HG03095 (cell line): ENCODE data around the gene CDIP1.
A peak's percentile ranks its signal among the peaks of the same experiment; 100 is the strongest.
"Not testable (repeated sequence)": the region's sequence is repeated elsewhere in the genome, so short reads cannot be mapped to it uniquely, and the experiment has no call there.

Source experiments
- ATAC-seq: cut with Tn5 transposase; IDR thresholded peaks from one replicate; pipeline ENCODE4 v1.9.1; 2021; ENCODE audit warnings: moderate library complexity; ENCODE audit not compliant: unreplicated experiment

Gene CDIP1

GRCh38 chr16:4538350-4539235, at the start of gene CDIP1:
CDIP1 (minus strand) TSS chr16:4538773; CDS start chr16:4514130, 24,643 bp downstream.
- ATAC-seq, result peak; percentile 80

GRCh38 chr16:4586291-4586690, 47.7 kb upstream of the CDIP1 start:
- no peak for ATAC-seq

GRCh38 chr16:4583906-4584305, 45.3 kb upstream of the CDIP1 start:
- ATAC-seq, result no peak

GRCh38 chr16:4580250-4580649, 41.7 kb upstream of the CDIP1 start:
- no peak for ATAC-seq

DNA sequence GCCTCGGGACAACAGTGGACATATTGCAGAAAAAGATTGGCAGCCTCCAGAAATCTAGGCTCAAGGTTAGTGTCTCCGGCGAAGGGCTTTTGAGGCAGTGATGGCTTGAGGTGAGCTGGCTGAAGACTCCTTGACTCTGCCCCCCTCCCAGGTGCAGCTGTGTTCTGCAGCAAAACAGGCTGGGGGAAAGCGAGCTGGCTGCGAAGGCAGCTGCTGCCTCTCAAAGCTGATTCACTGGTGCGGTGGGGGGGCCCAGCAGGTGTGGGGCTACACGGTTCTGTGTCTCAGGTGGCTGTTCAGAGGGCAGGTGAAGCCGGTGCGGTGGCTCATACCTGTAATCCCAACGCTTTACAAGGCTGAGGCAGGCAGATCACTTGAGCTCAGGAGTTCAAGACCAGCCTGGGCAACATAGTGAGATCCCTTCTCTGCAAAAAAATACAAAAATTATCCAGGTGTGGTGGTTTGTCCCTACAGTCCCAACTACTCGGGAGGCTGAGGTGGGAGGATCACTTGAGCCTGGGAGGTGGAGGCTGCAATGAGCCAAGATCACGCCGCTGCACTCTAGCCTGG, 40.5 kb upstream of the CDIP1 start:
- no peak for ATAC-seq

DNA sequence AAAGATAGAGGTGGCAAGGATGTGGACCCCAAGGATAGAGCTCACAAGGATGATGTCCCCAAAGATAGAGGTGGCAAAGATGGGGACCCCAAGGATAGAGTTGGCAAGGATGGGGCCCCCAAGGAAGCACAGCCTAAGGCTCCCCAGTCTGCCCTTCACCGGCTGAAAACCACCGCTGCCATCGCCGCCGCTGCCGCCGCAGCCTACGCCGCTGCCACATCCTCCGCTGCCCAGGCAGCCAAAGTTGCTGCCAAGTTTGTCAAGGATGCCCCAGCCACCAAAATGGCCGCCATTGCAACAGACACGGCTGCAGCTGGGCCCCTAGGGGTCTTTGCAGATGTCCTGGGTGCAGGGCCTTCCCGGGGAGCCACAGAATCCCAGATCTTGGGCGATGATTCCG, 37.4 kb upstream of the CDIP1 start:
- ATAC-seq, result no peak

DNA sequence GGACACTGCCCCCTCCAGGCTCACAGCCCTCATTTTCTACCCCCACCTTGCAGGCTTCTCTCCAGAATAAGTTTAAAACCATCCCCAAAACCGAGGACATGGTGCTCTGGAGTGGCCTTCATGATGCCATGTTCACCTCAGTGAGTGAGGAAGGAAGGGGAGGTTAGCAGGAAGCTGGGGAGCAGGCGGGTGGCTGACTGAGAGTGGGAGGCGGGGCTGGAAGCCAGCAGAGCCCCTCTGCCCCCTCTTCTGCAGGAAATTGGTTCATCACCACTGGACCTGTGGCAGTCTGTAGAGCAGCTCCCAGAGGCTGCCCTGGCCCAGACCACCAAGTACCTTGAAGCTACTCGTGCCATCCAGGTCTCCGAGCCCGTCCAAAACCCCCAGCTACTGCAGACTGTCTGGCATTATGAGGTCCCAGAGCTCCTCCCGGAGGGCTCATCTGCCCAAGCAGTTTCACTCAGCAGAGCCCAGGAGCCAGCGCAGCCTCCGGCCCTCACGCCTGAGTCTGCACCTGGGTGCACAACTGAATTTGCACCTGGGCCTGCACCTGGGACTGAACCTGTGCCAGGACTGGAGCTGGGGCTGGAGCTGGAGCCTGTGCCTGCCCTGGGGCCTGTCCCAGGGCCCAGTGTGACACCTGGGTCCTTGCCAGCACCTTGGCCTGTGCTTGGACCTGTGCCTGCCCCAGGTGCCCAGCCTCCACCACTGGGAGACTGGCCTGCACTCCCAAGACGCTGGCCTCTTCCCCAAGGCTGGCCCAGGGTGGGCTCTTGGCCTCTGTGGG, 36.5 kb upstream of the CDIP1 start:
- no peak for ATAC-seq

DNA sequence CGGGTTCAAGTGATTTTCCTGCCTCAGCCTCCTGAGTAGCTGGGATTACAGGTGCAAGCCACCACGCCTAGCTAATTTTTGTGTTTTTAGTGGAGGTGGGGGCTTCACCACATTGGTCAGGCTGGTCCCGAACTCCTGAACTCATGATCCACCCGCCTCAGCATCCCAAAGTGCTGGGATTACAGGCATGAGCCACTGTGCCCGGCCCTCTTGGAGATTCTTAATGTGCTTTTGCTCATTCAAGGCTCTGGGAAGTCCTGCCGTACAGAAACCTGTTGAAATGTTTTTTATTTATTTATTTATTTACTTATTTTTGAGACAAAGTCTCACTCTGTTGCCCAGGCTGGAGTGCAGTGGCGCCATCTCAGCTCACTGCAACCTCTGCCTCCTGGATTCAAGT, 35.4 kb upstream of the CDIP1 start:
- not testable (repeated sequence) for ATAC-seq

- no peak for ATAC-seq
These were observed 34.1 kb upstream of the CDIP1 start for GRCh38 chr16:4572715-4573114.

DNA sequence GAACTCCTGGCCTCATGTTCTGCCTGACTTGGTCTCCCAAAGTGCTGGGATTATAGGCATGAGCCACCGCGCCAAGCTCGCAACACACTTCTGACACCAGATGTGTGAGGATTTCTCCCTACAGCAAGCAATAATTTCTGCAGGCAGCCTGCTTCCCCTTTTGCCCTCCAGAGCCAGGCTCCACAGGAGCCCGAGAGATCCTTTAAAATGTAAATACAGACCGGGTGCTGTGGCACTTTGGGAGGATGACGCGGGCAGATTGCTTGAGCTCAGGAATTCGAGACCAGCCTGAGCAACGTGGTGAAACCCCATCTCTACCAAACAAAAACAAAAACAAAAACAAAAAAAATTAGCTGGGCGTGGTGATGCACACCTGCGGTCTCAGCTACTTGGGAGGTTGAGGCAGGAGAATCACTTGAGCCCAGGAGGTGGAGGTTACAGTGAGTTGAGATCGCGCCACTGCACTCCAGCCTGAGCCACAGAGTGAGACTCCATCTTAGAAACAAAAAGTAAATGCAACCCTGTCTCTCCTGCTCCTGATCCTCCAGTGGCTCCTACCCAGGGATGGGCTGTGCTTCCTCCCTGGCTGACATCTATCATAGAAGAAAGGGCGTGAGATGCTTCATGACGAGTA, 32.2 kb upstream of the CDIP1 start:
- no peak for ATAC-seq

DNA sequence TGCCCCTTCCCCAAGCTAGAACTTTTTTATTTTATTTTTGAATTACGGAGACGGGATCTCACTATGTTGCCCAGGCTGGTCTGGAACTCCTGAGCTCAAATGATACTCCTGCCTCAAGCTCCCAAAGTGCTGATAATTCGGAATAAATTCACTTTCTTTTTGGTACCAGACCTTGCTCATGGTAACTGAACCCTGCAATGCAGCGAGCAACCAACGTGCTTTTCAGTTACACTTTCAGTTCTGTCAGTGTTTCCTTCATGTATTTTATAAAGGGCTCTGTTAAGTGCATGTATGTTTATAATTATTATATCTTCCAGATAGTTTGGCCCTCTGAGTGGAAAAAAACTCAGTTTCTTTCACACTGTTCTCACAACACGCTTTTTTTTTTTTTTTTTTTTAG, 31.5 kb upstream of the CDIP1 start:
- ATAC-seq, result no peak

DNA sequence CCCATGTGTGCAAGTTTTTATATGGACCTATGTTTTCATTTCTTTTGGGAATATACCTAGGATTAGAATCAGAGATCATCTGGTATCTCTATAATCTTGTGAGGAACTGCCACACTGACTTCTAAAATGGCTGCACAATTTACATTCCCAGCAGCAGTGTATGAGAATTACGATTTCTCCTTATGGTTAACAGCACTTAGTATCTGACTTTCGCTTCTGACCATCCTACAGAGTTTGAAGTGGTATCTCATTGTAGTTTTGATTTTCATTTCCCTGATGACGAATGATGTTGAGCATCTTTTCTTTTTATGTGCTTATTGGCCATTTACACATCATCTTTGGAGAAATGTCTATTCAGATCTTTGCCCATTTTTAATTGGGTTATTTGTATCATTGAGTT, 27.6 kb upstream of the CDIP1 start:
- ATAC-seq, result no peak

DNA sequence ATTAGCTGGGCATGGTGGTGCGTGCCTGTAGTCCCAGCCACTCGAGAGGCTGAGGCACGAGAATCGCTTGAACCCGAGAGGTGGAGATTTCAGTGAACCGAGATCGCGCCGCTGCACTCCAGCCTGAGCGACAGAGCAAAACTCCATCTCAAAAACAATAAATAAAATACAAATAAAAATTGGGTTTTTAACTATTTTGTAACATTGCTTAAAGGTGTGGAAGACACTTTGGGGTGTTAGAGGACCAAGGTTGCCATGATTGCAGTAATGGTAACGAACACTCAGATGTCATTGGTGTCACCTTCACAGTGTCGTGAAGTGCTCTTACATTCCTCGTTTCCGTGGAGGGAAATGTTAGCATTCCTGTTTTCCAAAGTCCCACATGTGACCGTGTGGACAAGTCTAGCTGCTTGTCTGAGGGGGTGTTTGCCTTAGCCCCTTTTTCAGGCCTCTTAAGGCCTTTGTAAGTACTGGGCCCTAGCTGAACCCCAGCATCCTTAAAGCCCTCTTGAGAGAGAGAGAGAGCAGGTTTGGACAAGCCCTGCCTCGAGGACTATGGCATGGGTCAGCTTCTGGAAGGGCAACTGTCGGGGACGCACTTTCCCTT, 26.2 kb upstream of the CDIP1 start:
- ATAC-seq, result no peak

DNA sequence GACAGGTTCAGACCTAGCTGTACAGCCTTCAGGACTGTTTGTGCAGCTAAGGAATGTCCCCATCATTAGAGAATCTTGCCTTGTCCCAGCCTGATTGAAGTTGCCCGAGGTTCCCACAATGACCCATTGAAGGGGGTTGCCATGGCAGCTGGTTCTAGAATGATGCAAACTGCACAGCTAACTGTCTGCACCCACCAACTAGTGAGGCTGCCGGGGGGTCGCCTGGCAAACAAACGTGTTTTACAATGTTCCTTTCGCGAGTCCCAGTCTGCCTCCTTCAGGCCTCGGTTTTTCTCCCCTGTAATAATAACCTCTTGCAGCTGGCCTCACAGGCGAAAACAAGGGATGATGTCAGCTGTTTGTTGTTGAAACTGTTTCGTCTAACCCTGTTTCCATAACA, 23.0 kb upstream of the CDIP1 start:
- no peak for ATAC-seq

- ATAC-seq, result no peak
These were observed 19.4 kb upstream of the CDIP1 start for GRCh38 chr16:4557973-4558372.

DNA sequence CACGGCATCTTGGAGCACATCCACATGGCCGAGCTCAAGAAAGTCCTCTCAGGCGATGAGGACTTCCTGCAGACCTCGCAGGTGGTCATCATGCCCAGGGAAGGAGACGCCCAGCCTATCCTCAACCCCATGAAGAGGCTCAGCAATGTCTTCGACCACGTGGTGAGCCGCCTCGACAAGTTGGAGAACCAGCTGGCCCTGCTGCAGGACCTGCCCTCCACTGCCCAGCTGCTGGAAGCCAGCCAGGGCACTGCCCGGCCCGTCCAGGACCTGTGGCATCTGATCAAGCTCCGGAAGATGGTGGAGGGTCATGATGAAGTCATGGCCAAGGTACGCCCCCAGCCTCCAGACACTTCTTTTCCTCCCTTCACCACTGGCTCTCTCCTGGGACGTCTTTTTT, 18.0 kb upstream of the CDIP1 start:
- no peak for ATAC-seq

GRCh38 chr16:4556112-4556511, 17.5 kb upstream of the CDIP1 start, which contains the start of gene C16orf96:
C16orf96 (plus strand) TSS chr16:4556340; CDS start chr16:4556490, 150 bp downstream.
- ATAC-seq, result no peak

GRCh38 chr16:4552541-4552940, 14.0 kb upstream of the CDIP1 start:
- no peak for ATAC-seq

GRCh38 chr16:4550591-4550990, 12.0 kb upstream of the CDIP1 start:
- no peak for ATAC-seq

GRCh38 chr16:4548124-4548523, 9.6 kb upstream of the CDIP1 start:
- no peak for ATAC-seq

GRCh38 chr16:4544473-4544872, 5.9 kb upstream of the CDIP1 start:
- no peak for ATAC-seq
